Ecto neural progenitor cell (in vitro differentiated cells): Measurements from ENCODE around the gene DPF3.

Experiments used
- DNase-seq: peaks from one replicate; pipeline ENCODE4 v3.0.0-alpha.2; 2018; ENCODE audit warnings: low spot score

Gene DPF3

DNA sequence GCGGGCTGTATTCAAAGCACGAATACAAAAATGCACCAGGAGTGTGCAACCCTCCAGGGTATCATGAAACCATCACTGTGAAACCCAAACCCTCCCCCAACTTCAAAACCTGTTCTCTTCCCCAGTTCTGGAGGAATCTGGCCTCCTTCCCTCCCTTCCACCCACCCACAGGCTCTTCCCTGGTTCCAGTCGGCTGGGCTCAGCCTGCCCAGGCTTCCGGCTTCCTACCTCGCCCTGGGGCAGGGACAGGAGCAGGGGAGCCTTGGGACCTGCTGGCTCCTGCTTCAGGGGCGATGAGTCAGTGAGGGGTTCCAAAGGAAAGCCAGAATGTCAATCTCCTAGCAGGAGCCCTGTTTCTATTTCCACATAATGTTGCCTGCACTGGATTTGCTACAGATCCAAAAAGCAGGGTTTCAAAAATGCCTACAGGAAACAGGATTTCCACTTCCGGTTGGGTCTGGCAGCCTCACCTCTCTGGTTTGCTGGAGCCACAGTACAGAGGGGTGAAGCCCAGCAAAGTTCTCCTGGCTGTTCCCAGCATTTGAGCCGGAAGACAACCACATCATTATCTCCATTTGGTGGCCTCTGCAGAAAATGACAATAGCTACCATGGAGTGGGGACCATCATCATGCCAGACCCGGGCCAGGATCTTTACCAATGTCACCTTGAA is 278.3 kb downstream of the DPF3 start:
- peak; percentile 52 for DNase-seq

DNA sequence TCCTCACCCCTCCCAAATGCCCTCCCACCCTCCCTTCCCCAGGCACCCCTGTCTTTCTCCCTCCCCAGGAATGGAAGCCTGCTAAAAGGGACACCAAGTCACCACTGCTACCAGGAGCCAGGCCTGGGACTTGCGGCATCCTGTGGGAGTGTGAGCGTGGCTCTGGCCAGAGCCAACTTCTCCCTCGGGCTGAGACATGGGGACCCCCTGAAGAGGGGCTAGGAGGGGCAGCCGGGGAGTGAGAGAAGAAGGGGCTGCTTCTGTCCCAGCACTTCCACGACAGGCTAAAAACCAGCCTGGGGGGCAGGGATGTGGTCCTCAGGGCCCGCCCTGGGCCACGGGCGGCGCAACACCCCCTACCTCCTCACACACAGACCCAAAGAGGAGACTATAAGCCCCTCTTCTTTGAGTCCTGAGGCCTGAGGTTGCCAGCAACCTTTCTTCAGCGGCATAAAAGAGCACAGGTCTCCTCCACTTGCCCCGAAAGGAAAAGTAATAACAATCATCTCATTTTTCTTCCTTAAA is 278.9 kb downstream of the DPF3 start:
- DNase-seq: peak; percentile 37

GRCh38 chr14:72614365-72614764 is 279.5 kb downstream of the DPF3 start:
- DNase-seq: peak; percentile 42

DNA sequence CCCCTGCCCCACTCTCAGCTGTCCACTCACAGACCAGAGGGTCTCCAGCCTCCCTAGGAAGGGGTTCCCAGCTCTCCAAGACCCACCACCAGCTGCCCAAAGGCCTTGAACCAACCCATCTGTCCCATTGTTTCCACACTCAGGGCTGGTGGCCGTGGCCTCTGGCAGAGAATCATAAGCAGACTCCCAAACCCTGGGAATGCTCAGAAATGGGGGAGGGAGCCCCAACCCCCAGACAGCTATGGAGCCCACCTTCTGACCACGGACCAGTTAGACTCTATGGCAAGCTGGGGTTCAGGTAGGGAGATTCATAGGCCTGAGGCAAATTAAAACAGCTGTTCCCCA is 280.0 kb downstream of the DPF3 start:
- DNase-seq: peak; percentile 36

DNA sequence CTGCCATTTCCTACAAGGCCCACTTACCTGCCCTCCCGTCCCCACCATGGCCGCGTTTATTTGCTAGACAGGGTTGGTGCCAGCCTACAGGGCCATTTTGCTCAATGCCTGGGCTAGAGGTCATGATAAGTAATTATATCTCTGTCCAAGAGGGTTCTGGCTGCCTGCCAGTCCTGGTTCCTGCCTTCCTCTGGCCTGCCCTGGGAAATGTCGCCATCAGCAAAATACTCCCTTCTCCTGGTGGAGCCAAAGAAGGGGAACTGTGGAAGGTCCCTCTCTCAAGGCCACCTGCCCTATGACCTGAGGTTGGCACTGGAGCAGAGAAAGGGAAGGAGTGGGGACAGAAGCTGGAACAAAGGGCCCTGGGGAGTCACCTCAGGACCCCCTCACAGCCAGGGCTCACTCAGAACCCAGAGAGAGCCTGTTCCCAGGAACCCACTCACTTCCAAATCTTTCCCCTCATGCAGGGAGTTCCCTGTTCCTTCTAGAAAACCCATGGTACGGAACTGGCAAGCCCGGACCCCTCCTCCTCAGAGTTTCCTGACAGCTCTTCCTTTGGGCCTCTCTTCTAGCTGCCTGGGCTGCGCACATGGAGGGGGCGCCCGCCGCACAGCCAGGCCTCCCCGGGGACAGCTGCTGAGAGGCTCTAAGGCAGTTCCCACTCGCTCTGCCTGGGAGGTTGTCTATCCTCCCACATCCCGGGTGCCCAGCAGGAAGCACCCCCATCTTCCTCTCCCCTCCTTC is 280.5 kb downstream of the DPF3 start:
- DNase-seq: peak; percentile 24

DNA sequence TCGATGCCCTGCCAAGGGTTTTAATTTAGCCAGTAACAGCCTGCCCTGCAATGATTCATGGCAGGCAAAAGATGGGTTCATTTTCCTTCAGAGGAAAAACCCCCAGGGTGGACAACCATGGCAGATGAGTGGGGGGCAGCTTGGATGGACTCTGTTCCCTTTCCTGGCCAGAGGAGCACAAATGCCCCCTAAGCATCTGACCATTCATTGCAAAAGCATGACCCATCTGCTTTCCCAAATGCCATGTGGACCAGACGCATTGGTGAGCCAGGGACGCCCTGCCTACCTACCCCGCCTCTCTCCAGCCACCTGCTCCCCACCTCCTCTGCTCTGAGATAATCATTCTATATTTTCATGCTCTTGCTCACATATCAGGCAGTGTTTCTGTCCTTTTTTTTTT is 281.9 kb downstream of the DPF3 start:
- peak; percentile 9 for DNase-seq

- peak; percentile 18 for DNase-seq
These were observed 282.4 kb downstream of the DPF3 start for GRCh38 chr14:72611506-72611905.

DNA sequence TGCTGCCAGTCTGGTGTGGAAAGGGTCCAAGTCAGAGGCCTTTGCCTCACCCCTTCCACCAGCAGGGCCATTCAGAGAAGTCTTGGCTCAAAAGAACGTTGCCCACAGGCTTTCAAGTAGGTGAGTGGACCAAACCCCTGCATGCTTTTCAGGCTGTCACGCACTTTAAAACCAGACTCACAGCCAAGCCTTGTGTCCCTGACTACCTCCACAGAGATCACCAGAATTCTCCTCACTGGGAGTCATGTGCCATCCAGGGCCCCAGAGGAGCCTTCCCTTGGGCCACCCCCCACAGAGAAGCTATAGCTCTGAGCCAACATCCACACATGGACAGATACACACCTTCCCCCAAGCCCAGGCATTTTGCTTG is 283.1 kb downstream of the DPF3 start:
- peak; percentile 28 for DNase-seq

- DNase-seq: peak; percentile 16
These were observed 283.6 kb downstream of the DPF3 start for GRCh38 chr14:72610096-72610830.

GRCh38 chr14:72609205-72609916 is 284.5 kb downstream of the DPF3 start:
- DNase-seq: peak; percentile 18

GRCh38 chr14:72608391-72609204 is 285.3 kb downstream of the DPF3 start:
- peak; percentile 26 for DNase-seq

DNA sequence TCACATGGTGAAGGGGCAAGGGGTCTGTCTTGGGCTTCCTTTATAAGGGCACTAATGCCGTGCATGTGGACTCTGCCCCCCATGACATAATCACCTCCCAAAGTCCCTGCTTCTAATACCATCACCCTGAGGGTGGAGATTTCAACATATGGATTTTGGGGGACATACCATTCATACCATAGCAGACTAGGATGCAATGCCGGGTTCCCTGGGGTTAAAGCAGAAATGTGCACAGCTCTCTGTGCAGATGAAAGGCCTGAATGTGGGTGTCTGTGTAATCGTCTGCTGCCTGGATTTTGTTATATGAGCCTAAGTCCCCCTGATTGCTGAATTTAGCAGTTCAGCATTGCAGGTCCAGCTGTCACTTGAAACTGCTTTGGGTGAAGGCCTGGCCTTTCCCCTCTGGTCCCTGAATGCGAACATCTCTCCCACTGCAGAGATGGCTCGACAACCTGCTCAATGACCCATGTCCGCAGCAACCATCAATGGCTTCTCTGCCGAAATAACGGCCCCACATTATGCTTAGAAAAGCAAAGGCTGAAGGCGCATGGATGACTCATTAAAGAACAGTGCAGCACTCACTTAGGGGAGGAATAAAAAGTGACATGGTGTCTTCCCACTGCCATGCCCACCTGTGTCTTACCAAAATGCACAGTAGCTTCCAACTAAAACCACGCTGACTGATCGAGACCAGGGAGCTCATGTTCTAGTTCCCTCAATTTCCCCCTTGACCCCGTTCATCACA is 286.3 kb downstream of the DPF3 start:
- DNase-seq: peak; percentile 33

GRCh38 chr14:72606879-72607278 is 287.0 kb downstream of the DPF3 start:
- DNase-seq: peak; percentile 3

GRCh38 chr14:72605921-72606220 is 288.0 kb downstream of the DPF3 start:
- DNase-seq: peak; percentile 16

DNA sequence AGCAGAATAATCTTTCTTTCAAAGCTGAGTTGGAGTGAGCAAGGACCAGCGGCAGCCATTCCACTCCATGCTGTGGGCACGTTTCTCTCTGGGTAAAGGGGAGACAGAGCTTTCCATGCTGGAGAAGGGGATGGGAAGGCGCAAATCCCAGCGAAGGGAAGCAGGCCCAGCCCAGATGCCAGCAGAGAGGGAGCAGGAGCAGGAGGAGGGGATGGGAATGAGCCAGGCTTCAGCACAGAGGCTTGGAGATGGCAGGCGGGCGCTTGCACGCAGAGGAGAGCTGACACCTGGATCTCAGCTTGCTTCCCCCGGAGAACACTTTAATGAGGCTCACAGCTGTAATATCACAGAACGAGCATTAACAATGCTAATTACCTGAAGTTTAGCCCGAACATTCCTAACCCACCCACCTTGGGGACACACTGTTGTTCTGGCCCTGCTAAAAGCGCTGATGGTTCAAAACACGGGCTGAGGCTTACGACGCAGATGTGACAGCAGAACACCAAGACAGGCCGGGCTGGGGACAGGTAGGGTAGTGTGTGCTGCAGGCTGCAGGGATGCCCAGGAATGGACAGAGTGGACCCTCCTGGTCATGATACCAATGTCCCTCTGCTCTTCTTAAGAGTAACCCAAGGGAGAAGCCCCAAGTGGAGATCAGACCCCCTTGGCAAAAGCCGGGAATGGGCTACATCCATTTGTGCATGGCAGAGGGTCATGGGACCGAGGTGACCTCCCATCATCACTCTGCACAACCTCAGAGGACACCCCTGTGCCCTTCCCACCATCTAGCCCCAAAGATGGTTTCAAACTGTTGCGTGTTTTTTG is 288.6 kb downstream of the DPF3 start:
- DNase-seq: peak; percentile 26

GRCh38 chr14:72604133-72604532 is 289.8 kb downstream of the DPF3 start:
- DNase-seq: peak; percentile 20

- DNase-seq: no peak
These were observed 290.3 kb downstream of the DPF3 start for GRCh38 chr14:72603639-72604038.

GRCh38 chr14:72600551-72601330 is 293.2 kb downstream of the DPF3 start:
- no peak for DNase-seq
